Fibroblast of the aortic adventitia (primary cell): ENCODE data around the gene SH2D5. TPM values are rescaled to one million over a fixed set of nuclear protein-coding genes. Genes with fewer than 3 reads are reported as not detected.

Experiments used
- DNase-seq: peaks from one replicate; pipeline ENCODE4 v3.0.0-alpha.2; 2010; ENCODE audit warnings: low read depth
- H3K4me3 ChIP-seq: 2 replicates; pipeline ENCODE4 v1.5.1; 2011; ENCODE audit warnings: low read depth, mild to moderate bottlenecking, control low read depth, low read length, moderate library complexity
- CTCF ChIP-seq: IDR thresholded peaks from 2 replicates; pipeline ENCODE4 v1.5.1; 2011; ENCODE audit warnings: mild to moderate bottlenecking, low read length, control low read depth, inconsistent platforms; ENCODE audit not compliant: insufficient read depth
- total RNA-seq: library from RNA; depleted of rRNA; stranded (reverse); fragments of >200 nt; gene quantifications from 2 replicates; pipeline ENCODE4 v1.2.3, GENCODE V29; 2012; ENCODE audit warnings: low replicate concordance

SH2D5 gene
- total RNA-seq, 1 donor: 3.2 TPM

GRCh38 chr1:20712215-20712577 lies 20.3 kb downstream of the SH2D5 start:
- no peak for TF ChIP-seq CTCF
- DNase-seq: no peak

GRCh38 chr1:20711285-20712214 lies 21.0 kb downstream of the SH2D5 start:
- DNase-seq: no peak
- no peak overlapping the region for H3K4me3 ChIP-seq
- no peak for TF ChIP-seq CTCF

More at GRCh38 chr1:20712215-20712577, 20.3 kb downstream of the SH2D5 start:
- no peak overlapping the region for H3K4me3 ChIP-seq

GRCh38 chr1:20710469-20711284 lies 21.8 kb downstream of the SH2D5 start:
- no peak overlapping the region for H3K4me3 ChIP-seq
- DNase-seq: no peak
- no peak for TF ChIP-seq CTCF

- TF ChIP-seq CTCF: no peak
- no peak for DNase-seq
- no peak overlapping the region for H3K4me3 ChIP-seq
These were observed 22.6 kb downstream of the SH2D5 start for GRCh38 chr1:20709868-20710267.

- no peak overlapping the region for H3K4me3 ChIP-seq
- no peak for DNase-seq
- no peak for TF ChIP-seq CTCF
These were observed 23.6 kb downstream of the SH2D5 start for GRCh38 chr1:20708891-20709290.

- no peak for TF ChIP-seq CTCF
- H3K4me3 ChIP-seq: no peak overlapping the region
- DNase-seq: no peak
These were observed 24.4 kb downstream of the SH2D5 start for GRCh38 chr1:20708057-20708456.
